GM12872 (cell line): ENCODE results near the gene SHROOM1.

Source experiments
- CTCF ChIP-seq: IDR thresholded peaks from 3 replicates; pipeline ENCODE4 v1.5.1; 2011; ENCODE audit warnings: low read depth, mild to moderate bottlenecking, low read length, moderate library complexity; ENCODE audit not compliant: insufficient read depth

SHROOM1 gene

DNA sequence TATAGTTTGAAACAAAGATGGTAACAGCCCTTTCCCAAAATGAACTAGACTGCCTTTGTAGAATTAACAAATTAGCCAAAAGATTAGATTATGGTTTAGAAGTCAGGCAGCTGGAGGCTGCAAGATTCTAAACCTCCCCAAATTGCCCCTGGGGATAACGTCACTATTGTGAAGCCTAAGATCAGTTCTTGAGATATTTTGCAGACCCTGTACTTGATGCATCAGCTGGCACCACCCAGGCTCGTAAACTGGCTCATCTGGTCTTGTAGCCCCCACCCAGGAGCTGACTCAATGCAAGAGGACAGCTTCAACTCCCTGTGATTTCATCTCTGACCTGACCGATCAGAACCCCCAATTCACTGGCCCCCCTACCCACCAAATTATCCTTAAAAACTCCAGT, 21.6 kb downstream of the SHROOM1 start:
- no peak for TF ChIP-seq CTCF

GRCh38 chr5:132808448-132808847, 22.0 kb downstream of the SHROOM1 start:
- no peak for TF ChIP-seq CTCF

GRCh38 chr5:132807163-132807838, 23.1 kb downstream of the SHROOM1 start:
- 0 out of 3 replicates have a peak, but pooled peaks have one; percentile 26 for TF ChIP-seq CTCF

- 0 out of 3 replicates have a peak, but pooled peaks have one; percentile 16 for TF ChIP-seq CTCF
These were observed 28.3 kb downstream of the SHROOM1 start for GRCh38 chr5:132802044-132802684.

DNA sequence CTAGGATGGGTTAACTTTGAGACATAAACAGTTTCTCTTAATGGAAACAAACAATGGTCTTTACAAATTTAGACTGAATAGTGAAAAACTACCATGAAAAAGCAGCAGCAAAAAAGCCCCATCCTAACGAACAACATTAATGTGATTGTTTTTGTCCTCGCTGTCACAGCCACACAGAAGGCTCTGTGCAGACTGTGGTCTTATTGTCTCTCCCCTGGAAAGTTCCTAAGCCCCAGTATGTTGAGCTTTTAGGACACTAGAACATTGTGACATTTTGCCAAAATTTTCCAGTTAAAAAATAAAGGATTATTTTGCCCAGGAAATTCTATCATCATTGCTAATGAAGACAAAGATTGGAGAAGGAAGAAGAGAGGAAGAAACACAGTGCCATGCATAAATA, 29.9 kb downstream of the SHROOM1 start:
- TF ChIP-seq CTCF: no peak

DNA sequence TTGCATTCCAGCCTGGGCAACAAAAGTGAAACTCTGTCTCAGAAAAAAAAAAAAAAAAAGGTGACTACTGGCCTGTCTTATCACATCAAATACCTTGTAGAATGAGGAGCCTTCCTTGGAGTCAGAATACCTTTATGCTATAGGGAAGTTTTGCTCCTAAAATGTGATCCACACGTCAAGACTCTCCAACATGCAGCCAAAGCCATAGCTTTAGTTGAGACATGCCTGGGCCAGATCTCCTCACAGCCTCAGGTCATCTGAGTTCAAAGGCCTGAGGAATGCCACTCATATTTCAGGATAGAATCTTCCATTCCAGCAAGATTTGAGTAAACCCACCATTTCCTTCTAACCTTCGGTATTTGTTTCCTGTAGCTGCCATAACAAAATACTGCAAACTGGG, 31.1 kb downstream of the SHROOM1 start:
- TF ChIP-seq CTCF: no peak

DNA sequence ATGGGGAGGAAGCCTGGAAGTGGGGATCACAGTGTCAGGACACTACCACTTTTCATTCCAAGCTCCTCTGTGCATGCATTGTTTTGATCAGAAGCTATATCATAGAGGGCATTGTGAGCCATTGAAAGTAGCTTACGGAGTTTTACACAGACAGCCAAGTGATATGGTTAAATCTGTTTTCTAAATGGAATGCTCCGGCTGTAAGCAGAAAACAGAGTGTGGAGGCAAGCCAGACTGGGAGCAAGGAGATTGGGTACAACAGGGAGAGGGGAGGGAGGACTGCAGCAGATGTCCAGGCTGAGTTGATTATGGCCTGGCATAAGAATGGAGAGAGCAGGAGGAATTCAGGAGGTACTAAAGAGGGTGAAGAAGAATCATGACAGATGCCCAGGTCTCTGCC, 32.8 kb downstream of the SHROOM1 start:
- no peak for TF ChIP-seq CTCF
